HL-60/S4 treated with phorbol 12-myristate 13-acetate at 8.2 ng/mL for 4 days and 3 days (cell line): ENCODE data around the gene ITIH3.
"Not testable (repeated sequence)": the region's sequence is repeated elsewhere in the genome, so short reads cannot be mapped to it uniquely, and the experiment has no call there.

Source experiments
- in situ Hi-C: fragments of 300-500 bp; cut with MboI; formaldehyde crosslinking; loops from 2 replicates; pipeline ENCODE4 v1.15.0; 2022; ENCODE audit warnings: low sequenced_read_pairs

Gene ITIH3

GRCh38 chr3:52794612-52795099, at the start of gene ITIH3:
Gene ITIH3 (plus strand): TSS chr3:52794796. CDS start chr3:52794804, 8 bp downstream.
- in situ Hi-C loops: no loop called here

GRCh38 chr3:52752045-52752660, 42.4 kb upstream of the ITIH3 start:
- in situ Hi-C loops: no loop called here

GRCh38 chr3:52754373-52754772, 40.2 kb upstream of the ITIH3 start:
- in situ Hi-C loops: no loop called here

GRCh38 chr3:52756141-52756540, 38.5 kb upstream of the ITIH3 start:
- in situ Hi-C loops: no loop called here

GRCh38 chr3:52763466-52763865, 31.1 kb upstream of the ITIH3 start:
- in situ Hi-C loops: no loop called here

GRCh38 chr3:52769786-52770455, 24.7 kb upstream of the ITIH3 start:
- in situ Hi-C loops: no loop called here

- in situ Hi-C loops: no loop called here
Measured at GRCh38 chr3:52770496-52771333, 23.9 kb upstream of the ITIH3 start, which contains the start of gene NEK4. Gene NEK4 (minus strand): TSS chr3:52770940. CDS start chr3:52770746, 194 bp downstream.

- in situ Hi-C loops: no loop called here
Measured at GRCh38 chr3:52771334-52771681, 23.3 kb upstream of the ITIH3 start.

GRCh38 chr3:52771702-52772101, 22.9 kb upstream of the ITIH3 start:
- in situ Hi-C loops: no loop called here

GRCh38 chr3:52773361-52774065, 21.1 kb upstream of the ITIH3 start:
- in situ Hi-C loops: no loop called here

GRCh38 chr3:52774066-52774713, 20.4 kb upstream of the ITIH3 start:
- in situ Hi-C loops: no loop called here

- in situ Hi-C loops: no loop called here
Measured at GRCh38 chr3:52774901-52775864, 19.4 kb upstream of the ITIH3 start.

- in situ Hi-C loops: no loop called here
Measured at GRCh38 chr3:52775877-52776276, 18.7 kb upstream of the ITIH3 start.

GRCh38 chr3:52776486-52776885, 18.1 kb upstream of the ITIH3 start:
- in situ Hi-C loops: not testable (repeated sequence)

- in situ Hi-C loops: no loop called here
Measured at GRCh38 chr3:52777127-52777958, 17.3 kb upstream of the ITIH3 start, which contains the start of gene ITIH1. Gene ITIH1 (plus strand): TSS chr3:52777599. CDS start chr3:52777616, 17 bp downstream.

- in situ Hi-C loops: no loop called here
Measured at GRCh38 chr3:52777959-52778805, 16.4 kb upstream of the ITIH3 start.

- in situ Hi-C loops: no loop called here
Measured at GRCh38 chr3:52779011-52779836, 15.4 kb upstream of the ITIH3 start.
